Occipital lobe (tissue), 3 donors: Measurements from ENCODE around the gene ELF2. TPM values are rescaled to one million over a fixed set of nuclear protein-coding genes. Genes with fewer than 3 reads are reported as not detected.
"Not testable (repeated sequence)": the region's sequence is repeated elsewhere in the genome, so short reads cannot be mapped to it uniquely, and the experiment has no call there.

Experiments
- DNase-seq: peaks from one replicate; lab custom pipeline; 2025; lab: John Stamatoyannopoulos, UW
- small RNA-seq: library from RNA; depleted of rRNA; stranded (forward); fragments of <200 nt; gene quantifications from one replicate; pipeline ENCODE3, GENCODE V24; 2014
- total RNA-seq: library from RNA; depleted of rRNA; stranded (reverse); fragments of >200 nt; gene quantifications from one replicate; pipeline ENCODE4 v1.2.3, GENCODE V29; 2014

ELF2 gene
- total RNA-seq, 1 donor from 2014 or later: 152 TPM

GRCh38 chr4:139024686-139025085 is 152.3 kb downstream of the ELF2 start:
- DNase-seq: no peak

GRCh38 chr4:139022835-139023234 is 154.2 kb downstream of the ELF2 start:
- no peak for DNase-seq

- not testable (repeated sequence) for DNase-seq
Observed at GRCh38 chr4:139021071-139021470, 155.9 kb downstream of the ELF2 start.

- DNase-seq: no peak
Observed at GRCh38 chr4:139020384-139020783, 156.6 kb downstream of the ELF2 start.

- DNase-seq: no peak
Observed at GRCh38 chr4:139018971-139019758, 157.9 kb downstream of the ELF2 start.

GRCh38 chr4:139018501-139018900 is 158.5 kb downstream of the ELF2 start:
- no peak for DNase-seq

- no peak for DNase-seq
Observed at GRCh38 chr4:139017861-139018260, 159.2 kb downstream of the ELF2 start.

GRCh38 chr4:139015948-139016471 is 161.0 kb downstream of the ELF2 start:
- DNase-seq: peak; percentile 55

GRCh38 chr4:139015269-139015947 is 161.6 kb downstream of the ELF2 start, which contains the start of gene NOCT:
TSS of gene NOCT (plus strand) at chr4:139015781. CDS start at chr4:139015982, 201 bp downstream.
- DNase-seq: peak; percentile 78

- DNase-seq: no peak
Observed at GRCh38 chr4:139014371-139015268, 162.4 kb downstream of the ELF2 start.

- DNase-seq: no peak
Observed at GRCh38 chr4:139011225-139011950, 165.6 kb downstream of the ELF2 start.

- no peak for DNase-seq
Observed at GRCh38 chr4:139009702-139010101, 167.3 kb downstream of the ELF2 start.

- not testable (repeated sequence) for DNase-seq
Observed at GRCh38 chr4:139008278-139008677, 168.7 kb downstream of the ELF2 start.

- DNase-seq: no peak
Observed at GRCh38 chr4:139007640-139008039, 169.4 kb downstream of the ELF2 start.

Small RNAs within 50 kb of the gene (small RNA-seq; reads per million reads assigned to genes)
- gene RF00017 (not detected), gene RF00019 (not detected), gene RN7SL382P (not detected), gene RNU6-531P (not detected)

Other genes with a start within 250 kb of the ELF2 start
- 30.6 TPM for gene NOCT, start 161.4 kb downstream of the ELF2 start, total RNA-seq
- gene MGARP, start 103.0 kb upstream of the ELF2 start, total RNA-seq: 1.2 TPM
- gene NAA15, start 124.3 kb upstream of the ELF2 start, total RNA-seq: 52.7 TPM
- gene NDUFC1, start 125.3 kb upstream of the ELF2 start, total RNA-seq: 29.3 TPM